ENCODE results near the gene AKAP8L. TPM values are rescaled to one million over a fixed set of nuclear protein-coding genes. Genes with fewer than 3 reads are reported as not detected.
A peak's percentile ranks its signal among the peaks of the same experiment; 100 is the strongest.
"Not testable (repeated sequence)": the region's sequence is repeated elsewhere in the genome, so short reads cannot be mapped to it uniquely, and the experiment has no call there.

Gene AKAP8L
- total and polyA plus RNA-seq, 5 experiments from 2014 or later, result 38.7 to 232 (median 80.7) TPM

DNA sequence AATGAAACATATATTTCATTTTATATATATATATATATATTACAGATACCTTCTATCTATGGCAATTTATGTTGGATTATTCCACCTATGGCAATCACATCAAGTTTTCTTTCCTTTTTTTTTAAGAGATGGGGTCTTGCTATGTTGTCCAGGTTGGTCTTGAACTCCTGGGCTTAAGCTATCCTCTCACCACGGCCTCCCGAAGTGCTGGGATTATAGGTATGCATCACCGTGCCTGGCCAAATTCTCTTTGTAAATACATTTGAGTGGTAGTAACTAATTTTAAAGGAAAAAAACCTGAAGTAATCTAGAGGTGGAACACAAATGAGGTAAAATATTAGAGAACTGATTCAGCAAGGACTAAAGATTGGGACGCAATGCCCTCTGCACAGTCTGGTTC is 64.9 kb downstream of the AKAP8L start:
- Mint-ChIP-seq H3K27me3 (no peaks in the 10 kb centered on the region), H3K9me3 (no peaks in the 10 kb centered on the region), H3K4me1 (peaks cover 0 to 3% (median 0%) of the 10 kb centered on the region in 4 donors), H3K27ac (no peak overlapping the region), H3K4me3 (no peak overlapping the region), H3K36me3 (peaks cover 0 to 54% (median 18%) of the 10 kb centered on the region in 3 donors)
- POLR2A ChIA-PET, result no interaction called here
- DNase-seq (no peak), ATAC-seq (no peak)

DNA sequence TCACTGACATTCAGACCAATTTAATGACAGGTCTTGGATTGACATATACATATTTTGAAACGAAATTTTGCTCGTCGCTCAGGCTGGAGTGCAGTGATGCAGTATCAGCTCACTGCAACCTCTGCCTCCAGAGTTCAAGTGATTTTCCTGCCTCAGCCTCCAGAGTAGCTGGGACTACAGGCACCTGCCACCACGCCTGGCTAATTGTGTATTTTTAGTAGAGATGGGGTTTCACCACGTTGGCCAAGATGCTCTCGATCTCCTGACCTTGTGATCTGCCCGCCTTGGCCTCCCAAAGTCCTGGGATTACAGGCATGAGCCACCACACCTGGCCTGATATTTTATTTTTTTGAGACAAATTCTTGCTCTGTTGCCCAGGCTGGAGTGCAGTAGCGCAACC is 66.3 kb downstream of the AKAP8L start:
- POLR2A ChIA-PET, H3K4me1 Mint-ChIP-seq, DNase-seq, H3K9me3 Mint-ChIP-seq, H3K27me3 Mint-ChIP-seq, H3K4me3 Mint-ChIP-seq, ATAC-seq: not testable (repeated sequence)
- Mint-ChIP-seq H3K36me3 (peaks cover 0 to 40% (median 7%) of the 10 kb centered on the region in 3 donors), H3K27ac (peak overlapping the region in 3 of 10 donors; percentile 4 to 79 (median 21))

DNA sequence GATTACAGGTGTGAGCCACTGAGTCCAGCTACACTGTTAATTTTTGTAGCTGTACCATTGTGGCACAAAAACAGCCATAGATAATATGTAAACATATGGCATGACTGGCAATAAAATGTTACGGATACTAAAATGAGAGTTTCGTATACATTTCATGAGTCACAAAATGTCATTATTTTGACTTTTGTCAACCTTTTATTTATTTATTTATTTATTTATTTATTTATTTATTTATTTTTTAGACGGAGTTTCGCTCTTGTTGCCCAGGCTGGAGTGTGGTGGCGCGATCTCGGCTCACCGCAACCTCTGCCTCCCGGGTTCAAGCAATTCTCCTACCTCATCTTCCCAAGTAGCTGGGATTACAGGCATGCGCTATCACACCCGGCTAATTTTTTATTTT is 77.5 kb downstream of the AKAP8L start:
- H3K36me3 Mint-ChIP-seq, result peaks cover 0 to 14% (median 0%) of the 10 kb centered on the region in 3 donors
- ATAC-seq, H3K4me3 Mint-ChIP-seq, DNase-seq, H3K9me3 Mint-ChIP-seq, H3K27ac Mint-ChIP-seq, H3K27me3 Mint-ChIP-seq, H3K4me1 Mint-ChIP-seq, POLR2A ChIA-PET: not testable (repeated sequence)

DNA sequence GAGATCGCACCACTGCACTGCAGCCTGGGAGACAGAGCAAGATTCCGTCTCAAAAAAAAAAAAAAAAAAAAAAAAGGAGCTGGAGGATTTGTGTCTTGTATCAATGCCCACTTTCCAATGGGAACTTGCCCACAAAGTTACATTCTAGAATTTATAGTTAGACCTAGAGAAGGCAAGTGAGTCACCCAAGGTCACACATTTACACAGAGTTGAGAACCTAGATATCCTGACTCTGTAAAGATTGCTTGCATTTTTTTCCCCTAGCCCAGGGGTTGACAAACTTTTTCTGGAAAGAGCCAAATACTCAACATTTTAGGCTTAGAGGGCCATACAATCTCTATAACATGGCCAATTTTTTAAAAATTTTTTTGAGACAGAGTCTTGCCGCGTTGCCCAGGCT is 78.7 kb downstream of the AKAP8L start:
- no peaks in the 10 kb centered on the region for H3K27me3 Mint-ChIP-seq
- peaks cover 0 to 10% (median 0%) of the 10 kb centered on the region in 3 donors for H3K36me3 Mint-ChIP-seq
- H3K27ac Mint-ChIP-seq, result no peak overlapping the region
- DNase-seq (no peak), ATAC-seq (no peak)
- POLR2A ChIA-PET, result interaction anchor here (1.1 kb wide), 1 partner anchor 10 kb away, joined by 11 read pairs; no protein-coding TSS in a partner anchor
- H3K4me3 Mint-ChIP-seq, result no peak overlapping the region
- peaks cover 0 to 2% (median 0%) of the 10 kb centered on the region in 4 donors for H3K4me1 Mint-ChIP-seq
- no peaks in the 10 kb centered on the region for H3K9me3 Mint-ChIP-seq

DNA sequence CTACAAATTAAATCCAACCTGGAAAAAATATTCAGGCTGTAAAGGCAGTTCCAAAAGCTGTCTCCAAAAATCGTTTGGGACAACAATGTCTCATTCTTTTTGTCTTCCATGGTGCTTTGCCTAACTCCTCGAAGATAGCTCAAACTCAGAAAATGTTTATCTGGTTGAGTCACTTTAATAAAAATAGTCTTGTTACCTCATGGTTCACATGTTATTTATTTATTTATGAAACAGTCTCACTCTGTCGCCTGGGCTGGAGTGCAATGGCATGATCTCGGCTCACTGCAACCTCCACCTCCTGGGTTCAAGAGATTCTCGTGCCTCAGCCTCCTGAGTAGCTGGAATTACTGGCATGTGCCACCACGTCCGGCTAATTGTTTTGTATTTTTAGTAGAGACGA is 81.6 kb downstream of the AKAP8L start:
- no peaks in the 10 kb centered on the region for H3K9me3 Mint-ChIP-seq
- DNase-seq (no peak), ATAC-seq (no peak)
- peaks cover 0 to 4% (median 0%) of the 10 kb centered on the region in 3 donors for H3K36me3 Mint-ChIP-seq
- H3K4me1 Mint-ChIP-seq, result peaks cover 3 to 19% (median 14%) of the 10 kb centered on the region in 4 donors
- H3K4me3 Mint-ChIP-seq, result no peak overlapping the region
- no peaks in the 10 kb centered on the region for H3K27me3 Mint-ChIP-seq
- POLR2A ChIA-PET, result no interaction called here
- H3K27ac Mint-ChIP-seq, result no peak overlapping the region

DNA sequence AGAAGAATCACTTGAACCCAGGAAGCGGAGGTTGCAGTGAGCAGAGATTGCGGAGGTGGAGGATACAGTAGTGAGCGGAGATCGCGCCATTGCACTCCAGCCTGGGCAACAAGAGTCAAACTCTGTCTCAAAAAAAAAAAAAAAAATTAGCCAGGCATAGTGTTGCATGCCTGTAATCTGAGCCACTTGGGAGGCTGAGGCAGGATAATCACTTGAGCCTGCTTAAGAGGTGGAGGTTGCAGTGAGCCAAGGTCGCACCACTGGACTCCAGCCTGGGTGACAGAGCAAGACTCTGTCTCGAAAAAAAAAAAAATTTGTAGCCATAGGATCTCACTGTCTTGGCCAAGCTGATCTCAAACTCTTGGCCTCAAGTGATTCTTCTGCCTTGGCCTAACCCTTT is 82.8 kb downstream of the AKAP8L start:
- not testable (repeated sequence) for DNase-seq, ATAC-seq, H3K27me3 Mint-ChIP-seq, H3K27ac Mint-ChIP-seq, H3K36me3 Mint-ChIP-seq, H3K9me3 Mint-ChIP-seq
- POLR2A ChIA-PET, result interaction anchor here (0.7 to 1.9 kb wide), 2 partner anchors 43 to 123 kb away, joined by 3 to 5 read pairs; no protein-coding TSS in a partner anchor
- peaks cover 6 to 22% (median 15%) of the 10 kb centered on the region in 4 donors for H3K4me1 Mint-ChIP-seq
- peak overlapping the region in 1 of 10 donors; percentile 12 for H3K4me3 Mint-ChIP-seq

DNA sequence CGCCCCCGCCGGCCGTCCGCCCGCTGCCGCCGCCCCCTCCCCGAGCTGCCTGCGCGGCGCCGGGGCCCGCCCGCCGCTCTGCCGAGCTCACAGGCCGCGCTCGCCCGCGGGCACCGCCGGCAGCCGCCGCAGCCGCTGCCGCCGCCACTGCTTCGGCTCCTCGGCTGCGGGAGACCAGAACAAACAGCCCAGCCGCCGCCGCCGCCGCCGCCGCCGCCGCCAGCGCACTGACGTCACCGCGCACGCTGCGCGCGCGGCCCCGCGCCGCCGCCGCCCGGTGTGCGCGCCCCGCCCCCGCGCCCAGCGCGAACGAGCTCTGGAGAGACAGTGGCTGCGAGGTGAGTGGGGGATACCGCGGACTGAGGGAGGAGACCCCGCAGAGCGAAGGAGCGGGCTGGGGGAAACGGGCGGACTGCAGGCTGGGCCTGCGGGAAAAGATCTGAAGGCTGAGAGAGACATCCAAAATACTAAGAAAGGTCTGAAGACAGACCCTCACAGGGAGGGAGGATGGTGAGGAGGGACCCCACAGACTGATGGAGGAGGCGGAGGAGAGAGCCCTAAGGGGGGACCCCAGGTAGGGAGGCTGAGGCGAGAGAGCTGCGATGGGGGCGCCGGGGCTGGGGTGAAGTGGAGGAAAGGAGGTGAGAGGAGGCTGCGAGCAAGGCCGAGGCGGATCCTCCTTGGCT is 86.3 kb downstream of the AKAP8L start, which contains the start of gene BRD4:
Gene BRD4, minus strand, starts transcription at position 229 of the 686 bp plus-strand sequence. CDS start 59,440 bp downstream, outside the sequence.
- H3K4me1 Mint-ChIP-seq, result peaks cover 24 to 57% (median 49%) of the 10 kb centered on the region in 4 donors
- H3K4me3 Mint-ChIP-seq, result peak within 1 kb of the TSS; percentile 91 to 98 (median 94)
- H3K36me3 Mint-ChIP-seq, result peaks cover 0 to 4% (median 0%) of the 10 kb centered on the region in 3 donors
- DNase-seq, result peak; percentile 61 to 84 (median 80)
- no peaks in the 10 kb centered on the region for H3K9me3 Mint-ChIP-seq
- peak; percentile 60 to 65 for ATAC-seq
- H3K27me3 Mint-ChIP-seq, result no peaks in the 10 kb centered on the region
- H3K27ac Mint-ChIP-seq, result peak within 1 kb of the TSS; percentile 93 to 97 (median 94)
- POLR2A ChIA-PET, result interaction anchor here (0.7 to 3.6 kb wide), 16 partner anchors 8 to 1034 kb away, joined by 3 to 36 read pairs (median 3); partner anchors contain the start of genes AKAP8, AKAP8L and RASAL3

DNA sequence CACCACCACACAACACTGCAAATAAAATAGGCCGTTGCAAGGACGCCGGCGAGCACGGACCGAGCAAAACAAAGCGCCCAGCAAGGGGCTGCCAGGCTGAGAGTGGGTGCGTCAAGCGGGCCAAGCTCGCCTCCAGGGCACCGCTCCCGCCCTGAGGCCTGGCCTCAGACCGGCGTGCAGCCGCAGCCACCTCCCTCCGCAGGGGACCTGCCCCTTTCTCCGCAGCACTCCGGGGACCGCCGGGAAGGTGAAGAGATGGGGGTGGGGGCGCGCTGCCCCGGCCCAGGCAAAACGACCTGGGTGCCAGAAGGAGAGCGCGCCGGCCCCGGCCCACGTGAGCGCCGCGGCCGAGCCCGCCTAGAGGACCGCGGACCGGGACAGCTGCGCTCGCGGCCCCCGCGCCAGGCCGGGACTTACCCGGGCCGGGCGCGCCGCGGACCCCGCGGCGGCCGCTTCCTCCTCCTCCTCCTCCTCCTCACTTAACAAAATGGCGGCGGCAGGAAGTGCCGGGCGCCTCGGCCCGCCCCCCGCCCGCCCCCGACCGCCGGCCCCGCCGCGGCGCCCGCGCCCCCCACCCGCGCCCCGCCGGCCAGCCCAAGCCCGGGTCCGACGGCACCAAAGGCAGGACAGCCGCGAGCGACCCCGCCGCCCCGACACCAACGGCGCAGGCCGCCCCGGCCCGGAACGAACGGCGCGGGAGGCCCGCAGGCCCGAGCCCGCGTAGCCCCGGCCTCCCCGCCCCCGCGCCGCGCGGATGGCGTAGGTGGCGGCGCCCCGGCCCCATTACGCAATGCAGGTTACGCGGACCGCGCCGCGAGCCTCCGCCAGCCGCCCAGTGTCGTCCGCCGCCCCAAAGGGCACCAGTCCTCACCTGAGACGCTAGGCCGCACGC is 87.1 kb downstream of the AKAP8L start:
- no peaks in the 10 kb centered on the region for H3K9me3 Mint-ChIP-seq
- peak overlapping the region; percentile 87 to 98 (median 94) for H3K4me3 Mint-ChIP-seq
- POLR2A ChIA-PET, result interaction anchor here (0.5 to 3.6 kb wide), 16 partner anchors 19 to 1034 kb away, joined by 3 to 36 read pairs (median 3); partner anchors contain the start of genes AKAP8, AKAP8L and RASAL3
- ATAC-seq, result peak; percentile 65 to 66
- no peaks in the 10 kb centered on the region for H3K27me3 Mint-ChIP-seq
- H3K4me1 Mint-ChIP-seq, result peaks cover 32 to 65% (median 56%) of the 10 kb centered on the region in 4 donors
- peaks cover 0 to 5% (median 0%) of the 10 kb centered on the region in 3 donors for H3K36me3 Mint-ChIP-seq
- DNase-seq, result peak; percentile 34 to 75 (median 60)
- H3K27ac Mint-ChIP-seq, result peak overlapping the region; percentile 84 to 97 (median 95)

DNA sequence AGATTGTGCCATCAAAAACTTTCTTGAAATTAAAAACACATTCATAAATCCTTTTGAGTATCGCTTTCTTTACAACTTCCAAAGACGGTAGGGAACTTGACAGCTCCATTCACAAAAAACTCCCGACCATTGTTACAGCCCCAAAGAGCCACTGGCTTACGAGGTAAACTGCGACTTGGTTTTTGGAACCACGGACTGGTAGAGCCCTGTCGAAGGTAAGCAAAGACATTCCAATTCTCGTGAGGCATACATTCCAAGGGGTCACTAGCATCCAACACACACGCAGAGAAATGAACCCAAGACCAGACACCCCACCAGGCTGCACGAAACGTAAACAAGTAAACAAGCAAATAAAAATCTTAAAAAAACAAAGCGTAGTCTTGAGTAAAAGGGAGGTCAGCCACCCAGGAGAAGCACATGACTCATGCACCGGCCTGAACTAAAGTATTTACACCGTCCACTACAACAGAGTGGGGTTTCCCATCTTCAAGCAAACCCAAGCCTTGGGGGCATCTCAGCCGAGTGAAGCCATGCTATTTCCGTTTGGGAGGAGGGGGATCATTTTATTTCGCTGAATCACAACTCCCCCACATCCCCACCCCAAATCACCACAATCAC is 87.9 kb downstream of the AKAP8L start:
- DNase-seq (peak in 1 of 10 donors; percentile 32), ATAC-seq (peak; percentile 2 to 3)
- Mint-ChIP-seq H3K9me3 (no peaks in the 10 kb centered on the region), H3K27ac (peak overlapping the region; percentile 84 to 97 (median 95)), H3K36me3 (peaks cover 0 to 5% (median 0%) of the 10 kb centered on the region in 3 donors), H3K4me3 (peak overlapping the region; percentile 86 to 98 (median 94)), H3K27me3 (no peaks in the 10 kb centered on the region), H3K4me1 (peaks cover 34 to 72% (median 62%) of the 10 kb centered on the region in 4 donors)
- POLR2A ChIA-PET, result interaction anchor here (0.6 to 3.6 kb wide), 3 partner anchors 38 to 88 kb away, joined by 3 to 36 read pairs (median 11); partner anchors contain the start of genes AKAP8 and AKAP8L
